ENCODE measurements around the gene CHSY3.
"Not testable (repeated sequence)": the region's sequence is repeated elsewhere in the genome, so short reads cannot be mapped to it uniquely, and the experiment has no call there.

Gene CHSY3

GRCh38 chr5:130189961-130190360 is 285.7 kb downstream of the CHSY3 start:
- no peak for TF ChIP-seq CTCF (IDR thresholded peaks at IDR 0.05; ENCODE audit: extremely low read depth, missing control alignments)
- DNase-seq (ENCODE audit: low spot score) = no peak

GRCh38 chr5:130198927-130199326 is 294.7 kb downstream of the CHSY3 start:
- TF ChIP-seq CTCF (IDR thresholded peaks at IDR 0.05; ENCODE audit: extremely low read depth, missing control alignments) = no peak
- peak; percentile 11 for DNase-seq (ENCODE audit: low spot score)

GRCh38 chr5:130206686-130207085 is 302.4 kb downstream of the CHSY3 start:
- TF ChIP-seq CTCF (IDR thresholded peaks at IDR 0.05; ENCODE audit: extremely low read depth, missing control alignments) = no peak

GRCh38 chr5:130213607-130214006 is 309.3 kb downstream of the CHSY3 start:
- TF ChIP-seq CTCF (IDR thresholded peaks at IDR 0.05; ENCODE audit: extremely low read depth, missing control alignments) = no peak
- no peak for DNase-seq (ENCODE audit: low spot score)

More at GRCh38 chr5:130206686-130207085, 302.4 kb downstream of the CHSY3 start:
- no peak for DNase-seq (ENCODE audit: low spot score)

GRCh38 chr5:130216286-130216685 is 312.0 kb downstream of the CHSY3 start:
- TF ChIP-seq CTCF (IDR thresholded peaks at IDR 0.05; ENCODE audit: extremely low read depth, missing control alignments) = no peak
- no peak for DNase-seq (ENCODE audit: low spot score)

- no peak for TF ChIP-seq CTCF (IDR thresholded peaks at IDR 0.05; ENCODE audit: extremely low read depth, missing control alignments)
- DNase-seq (ENCODE audit: low spot score) = no peak
Measured at GRCh38 chr5:130222573-130222972, 318.3 kb downstream of the CHSY3 start.

GRCh38 chr5:130226556-130226955 is 322.3 kb downstream of the CHSY3 start:
- DNase-seq (ENCODE audit: low spot score) = not testable (repeated sequence)

GRCh38 chr5:130227699-130228098 is 323.4 kb downstream of the CHSY3 start:
- no peak for TF ChIP-seq CTCF (IDR thresholded peaks at IDR 0.05; ENCODE audit: extremely low read depth, missing control alignments)

More at GRCh38 chr5:130227699-130228098, 323.4 kb downstream of the CHSY3 start:
- DNase-seq (ENCODE audit: low spot score) = no peak
